HG03060 (cell line): ENCODE results near the gene ANKRD65.
"Not testable (repeated sequence)": the region's sequence is repeated elsewhere in the genome, so short reads cannot be mapped to it uniquely, and the experiment has no call there.

Experiments used
- ATAC-seq: cut with Tn5 transposase; IDR thresholded peaks from one replicate; pipeline ENCODE4 v1.9.1; 2021; ENCODE audit warnings: low read depth, moderate number of reproducible peaks; ENCODE audit not compliant: unreplicated experiment

ANKRD65 gene

GRCh38 chr1:1421147-1421906 lies at the start of gene ANKRD65:
ANKRD65 (minus strand) TSS chr1:1421276; CDS start chr1:1421005, 271 bp downstream.
- ATAC-seq = no peak

- not testable (repeated sequence) for ATAC-seq
Observed at GRCh38 chr1:1468196-1468985, 47.3 kb upstream of the ANKRD65 start.

- ATAC-seq = no peak
Observed at GRCh38 chr1:1463312-1463711, 42.2 kb upstream of the ANKRD65 start.

- ATAC-seq = no peak
Observed at GRCh38 chr1:1462318-1462966, 41.4 kb upstream of the ANKRD65 start.

GRCh38 chr1:1461721-1462317 lies 40.7 kb upstream of the ANKRD65 start:
- no peak for ATAC-seq

GRCh38 chr1:1460540-1461130 lies 39.6 kb upstream of the ANKRD65 start:
- no peak for ATAC-seq

- not testable (repeated sequence) for ATAC-seq
Observed at GRCh38 chr1:1459711-1460110, 38.6 kb upstream of the ANKRD65 start.

GRCh38 chr1:1459156-1459555 lies 38.1 kb upstream of the ANKRD65 start:
- not testable (repeated sequence) for ATAC-seq

GRCh38 chr1:1456683-1457255 lies 35.7 kb upstream of the ANKRD65 start:
- ATAC-seq = not testable (repeated sequence)

- not testable (repeated sequence) for ATAC-seq
Observed at GRCh38 chr1:1455934-1456333, 34.9 kb upstream of the ANKRD65 start.

- no peak for ATAC-seq
Observed at GRCh38 chr1:1455366-1455884, 34.3 kb upstream of the ANKRD65 start.

- not testable (repeated sequence) for ATAC-seq
Observed at GRCh38 chr1:1454286-1455056, 33.4 kb upstream of the ANKRD65 start.

GRCh38 chr1:1452882-1453281 lies 31.8 kb upstream of the ANKRD65 start:
- ATAC-seq = no peak

GRCh38 chr1:1452365-1452739 lies 31.3 kb upstream of the ANKRD65 start:
- ATAC-seq = not testable (repeated sequence)

- no peak for ATAC-seq
Observed at GRCh38 chr1:1451696-1452364, 30.8 kb upstream of the ANKRD65 start.

GRCh38 chr1:1450616-1451015 lies 29.5 kb upstream of the ANKRD65 start:
- not testable (repeated sequence) for ATAC-seq

GRCh38 chr1:1449099-1449739 lies 28.1 kb upstream of the ANKRD65 start, which contains the start of gene ATAD3C:
ATAD3C (plus strand) TSS chr1:1449689; CDS start chr1:1450684, 995 bp downstream.
- no peak for ATAC-seq

GRCh38 chr1:1446631-1447030 lies 25.6 kb upstream of the ANKRD65 start:
- ATAC-seq = not testable (repeated sequence)
